Adipocyte (in vitro differentiated cells): ENCODE data around the gene ATP13A3.

Experiments
- DNase-seq: peaks from one replicate; pipeline ENCODE4 v3.0.0-alpha.2; 2015; ENCODE audit warnings: low read depth
- H3K27me3 ChIP-seq: replicated peaks from 2 replicates; pipeline ENCODE4 v1.7.0; 2013; ENCODE audit warnings: mild to moderate bottlenecking, low read length, moderate library complexity; ENCODE audit not compliant: control insufficient read depth, insufficient read depth
- H3K36me3 ChIP-seq: 2 replicates; pipeline ENCODE4 v1.7.0; 2013; ENCODE audit warnings: low read length, mild to moderate bottlenecking, moderate library complexity; ENCODE audit not compliant: control insufficient read depth, insufficient read depth, severe bottlenecking
- H3K4me1 ChIP-seq: 2 replicates; pipeline ENCODE4 v1.7.0; 2013; ENCODE audit warnings: mild to moderate bottlenecking, low read length, moderate library complexity; ENCODE audit not compliant: control insufficient read depth, insufficient read depth
- H3K4me3 ChIP-seq: 2 replicates; pipeline ENCODE4 v1.7.0; 2013; ENCODE audit warnings: mild to moderate bottlenecking, low read length, moderate library complexity
- H3K9ac ChIP-seq: 2 replicates; pipeline ENCODE4 v1.7.0; 2013; ENCODE audit warnings: mild to moderate bottlenecking, low read length, moderate library complexity
- H3K9me3 ChIP-seq: 2 replicates; pipeline ENCODE4 v1.7.0; 2013; ENCODE audit warnings: mild to moderate bottlenecking, low read length, moderate library complexity; ENCODE audit not compliant: control insufficient read depth

ATP13A3 gene

DNA sequence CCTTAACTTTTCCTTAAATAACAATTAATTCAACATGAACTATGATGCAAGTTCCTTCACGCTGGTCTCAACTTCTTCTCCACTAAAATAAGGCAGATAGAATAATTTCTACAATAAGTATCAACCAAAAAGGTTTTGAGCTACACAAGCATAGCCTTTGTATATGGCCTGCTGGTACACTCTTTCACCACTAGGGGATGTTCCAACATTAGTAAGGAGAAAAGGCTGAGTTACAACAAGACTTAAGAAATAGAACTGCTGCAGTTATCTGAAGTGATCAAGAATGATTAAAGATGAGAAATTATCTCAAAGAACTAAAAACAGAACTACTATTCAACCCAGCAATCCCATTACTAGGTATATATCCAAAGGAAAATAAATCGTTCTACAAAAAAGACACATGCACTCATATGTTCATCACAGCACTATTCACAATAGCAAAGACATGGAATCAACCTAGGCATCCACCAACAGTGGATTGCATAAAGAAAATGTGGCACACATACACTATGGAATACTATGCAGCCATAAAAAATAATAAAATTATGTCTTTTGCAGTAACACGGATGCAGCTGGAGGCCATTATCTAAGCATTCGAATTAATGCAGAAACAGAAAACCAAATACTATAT, 14.4 kb downstream of the ATP13A3 start:
- Histone ChIP-seq H3K9ac (no peak overlapping the region), H3K36me3 (peaks cover 3% of the 10 kb centered on the region), H3K9me3 (no peaks in the 10 kb centered on the region), H3K4me1 (peaks cover 54% of the 10 kb centered on the region), H3K27me3 (no peaks in the 10 kb centered on the region), H3K4me3 (no peak overlapping the region)
- DNase-seq = peak; percentile 91

DNA sequence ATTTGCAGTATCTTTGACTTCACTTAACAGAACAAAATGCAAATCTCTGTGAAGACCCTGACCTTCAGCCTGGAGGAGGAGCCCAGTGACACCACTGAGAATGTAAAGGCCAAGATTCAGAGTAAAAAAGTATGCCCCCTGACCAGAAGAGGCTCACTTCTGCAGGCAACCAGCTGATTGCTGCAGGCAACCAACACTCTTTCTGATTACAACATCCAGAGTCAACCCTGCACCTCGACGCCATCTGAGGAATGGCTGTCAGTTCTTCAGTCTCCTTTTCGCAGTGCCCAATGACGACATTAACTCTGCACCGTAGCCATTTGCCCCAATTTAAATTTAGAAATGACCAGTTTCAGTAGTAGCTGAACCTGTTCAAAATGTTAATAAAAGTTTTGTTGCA, 14.9 kb downstream of the ATP13A3 start:
- DNase-seq = no peak
- Histone ChIP-seq H3K36me3 (no peaks in the 10 kb centered on the region), H3K4me3 (no peak overlapping the region), H3K9ac (no peak overlapping the region), H3K9me3 (no peaks in the 10 kb centered on the region), H3K4me1 (peaks cover 50% of the 10 kb centered on the region), H3K27me3 (no peaks in the 10 kb centered on the region)

DNA sequence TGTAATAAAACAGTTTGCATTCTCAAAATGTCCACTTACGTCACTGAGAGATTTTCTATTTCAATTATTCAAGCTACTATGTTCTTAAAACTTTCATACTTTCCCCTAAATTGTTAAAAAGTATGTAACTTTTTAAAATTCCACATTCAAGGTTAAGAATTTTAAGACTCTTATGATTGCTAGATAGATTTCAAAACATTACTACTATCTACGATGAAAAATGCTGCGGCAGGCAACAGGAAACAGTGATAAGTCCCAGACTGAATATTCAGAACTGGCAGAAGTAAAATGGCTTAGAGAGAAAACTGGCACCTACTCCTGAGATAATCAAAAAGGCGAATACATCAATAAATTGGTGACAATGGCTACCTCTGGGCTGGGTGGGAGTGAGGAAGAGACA, 16.2 kb downstream of the ATP13A3 start:
- peaks cover 48% of the 10 kb centered on the region for H3K4me1 ChIP-seq
- H3K9me3 ChIP-seq = no peaks in the 10 kb centered on the region

DNA sequence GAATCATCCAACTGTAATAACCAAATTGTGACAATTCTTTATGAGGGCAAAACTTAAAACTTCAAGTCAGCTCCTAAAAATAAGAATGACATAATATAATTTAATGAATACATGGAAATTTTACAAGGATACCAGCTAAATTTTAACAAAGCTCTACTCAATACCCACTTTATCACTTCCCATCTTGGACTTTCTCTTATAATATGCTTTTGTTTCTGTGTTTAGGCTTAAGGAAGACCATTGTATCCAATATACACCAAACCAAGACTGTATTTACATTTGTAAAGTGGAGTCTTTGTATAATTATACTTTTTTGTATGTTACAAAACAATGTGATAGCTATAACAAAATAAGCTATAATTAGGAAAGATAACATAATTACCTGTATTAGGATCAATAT, 16.8 kb downstream of the ATP13A3 start:
- H3K4me1 ChIP-seq = peaks cover 41% of the 10 kb centered on the region
- no peak for DNase-seq
- no peaks in the 10 kb centered on the region for H3K36me3 ChIP-seq
- no peaks in the 10 kb centered on the region for H3K9me3 ChIP-seq
- peak overlapping the region; percentile 2 for H3K9ac ChIP-seq
- H3K4me3 ChIP-seq = no peak overlapping the region
- no peaks in the 10 kb centered on the region for H3K27me3 ChIP-seq

More for the DNA sequence above, 16.2 kb downstream of the ATP13A3 start:
- Histone ChIP-seq H3K9ac (peak overlapping the region; percentile 39), H3K36me3 (no peaks in the 10 kb centered on the region), H3K27me3 (no peaks in the 10 kb centered on the region), H3K4me3 (no peak overlapping the region)
- DNase-seq = no peak

DNA sequence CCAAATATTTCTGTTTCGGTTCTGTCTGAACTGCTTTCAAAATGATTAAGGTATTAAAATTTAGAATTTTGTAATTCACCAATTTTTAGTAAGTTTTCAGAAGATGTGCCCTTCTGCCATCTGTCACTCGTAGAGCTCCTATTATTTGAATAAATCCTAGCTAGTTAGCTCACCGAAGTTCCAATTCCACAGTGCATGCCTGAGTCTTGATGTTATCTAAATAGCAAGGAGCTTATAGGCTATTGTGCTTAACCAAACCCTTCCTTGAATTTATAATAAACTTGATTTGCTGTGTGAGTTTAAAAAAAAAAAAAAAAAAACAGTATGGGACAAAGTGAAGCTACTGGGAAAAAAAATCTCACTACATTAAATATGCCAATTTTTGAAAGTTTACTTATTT, 18.7 kb downstream of the ATP13A3 start:
- Histone ChIP-seq H3K9me3 (no peaks in the 10 kb centered on the region), H3K4me3 (no peak overlapping the region), H3K9ac (peak overlapping the region; percentile 24), H3K27me3 (no peaks in the 10 kb centered on the region), H3K4me1 (peaks cover 33% of the 10 kb centered on the region), H3K36me3 (no peaks in the 10 kb centered on the region)
- DNase-seq = peak; percentile 59

DNA sequence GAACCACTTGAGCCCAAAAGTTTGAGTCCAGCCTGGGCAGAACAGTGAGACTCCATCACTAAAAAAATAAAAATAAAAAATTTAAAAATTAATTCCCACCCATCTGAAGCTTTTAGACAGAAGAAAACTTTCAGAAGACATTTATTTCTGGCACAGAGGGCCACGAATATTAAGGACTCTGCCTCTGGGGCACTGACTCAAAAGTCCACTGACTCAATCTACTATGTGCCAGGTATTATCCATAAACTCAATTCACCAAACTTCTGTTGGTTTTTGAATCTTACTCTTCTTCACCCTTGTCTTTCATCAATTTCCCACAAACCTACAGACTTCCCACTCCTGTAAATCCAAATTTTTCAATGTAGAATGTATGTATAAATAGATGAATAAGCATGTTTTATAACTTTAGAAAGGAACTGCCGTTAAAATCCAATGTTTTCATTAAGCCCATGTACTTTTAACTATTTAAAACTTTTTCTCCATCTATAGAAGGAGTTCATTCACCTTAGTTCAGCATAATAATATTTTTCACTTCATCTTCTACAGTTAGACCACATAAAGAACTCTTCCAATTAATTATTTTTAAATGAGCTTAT, 19.9 kb downstream of the ATP13A3 start:
- H3K27me3 ChIP-seq = no peaks in the 10 kb centered on the region
- no peaks in the 10 kb centered on the region for H3K9me3 ChIP-seq
- no peak for DNase-seq
- H3K4me1 ChIP-seq = peaks cover 30% of the 10 kb centered on the region
- H3K4me3 ChIP-seq = no peak overlapping the region
- no peaks in the 10 kb centered on the region for H3K36me3 ChIP-seq
- no peak overlapping the region for H3K9ac ChIP-seq

DNA sequence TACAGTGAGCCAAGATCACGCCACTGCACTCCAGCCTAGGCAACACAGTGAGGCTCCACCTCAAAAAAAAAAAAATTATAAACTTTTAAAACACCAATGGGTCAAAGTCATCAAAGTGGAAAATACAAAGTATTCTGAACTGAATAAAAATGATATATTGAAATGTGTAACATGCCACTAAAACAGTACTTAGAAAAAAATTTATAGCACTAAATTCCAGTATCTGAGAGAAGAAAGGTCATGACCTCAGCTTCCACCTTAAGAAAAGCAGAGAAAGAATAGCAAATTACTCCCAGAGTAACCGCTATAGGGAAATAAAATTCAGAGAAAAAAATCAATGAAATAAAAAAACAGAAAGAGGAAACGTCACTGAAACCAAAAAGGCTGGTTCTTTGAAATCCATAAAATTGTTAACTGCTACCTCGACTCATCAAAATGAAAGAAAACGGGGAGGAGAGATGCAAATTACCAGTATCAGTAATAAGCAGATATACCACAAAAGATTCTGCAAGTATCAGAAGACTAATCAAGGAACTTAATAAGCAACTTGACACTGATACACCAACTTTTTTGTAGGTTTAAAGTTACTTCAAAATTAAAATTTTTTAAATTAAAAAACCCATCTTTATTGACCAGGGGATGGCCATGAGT, 20.8 kb downstream of the ATP13A3 start:
- no peaks in the 10 kb centered on the region for H3K27me3 ChIP-seq
- H3K4me3 ChIP-seq = no peak overlapping the region
- DNase-seq = no peak
- peaks cover 22% of the 10 kb centered on the region for H3K4me1 ChIP-seq
- no peak overlapping the region for H3K9ac ChIP-seq
- H3K9me3 ChIP-seq = no peaks in the 10 kb centered on the region
- H3K36me3 ChIP-seq = peaks cover 6% of the 10 kb centered on the region

DNA sequence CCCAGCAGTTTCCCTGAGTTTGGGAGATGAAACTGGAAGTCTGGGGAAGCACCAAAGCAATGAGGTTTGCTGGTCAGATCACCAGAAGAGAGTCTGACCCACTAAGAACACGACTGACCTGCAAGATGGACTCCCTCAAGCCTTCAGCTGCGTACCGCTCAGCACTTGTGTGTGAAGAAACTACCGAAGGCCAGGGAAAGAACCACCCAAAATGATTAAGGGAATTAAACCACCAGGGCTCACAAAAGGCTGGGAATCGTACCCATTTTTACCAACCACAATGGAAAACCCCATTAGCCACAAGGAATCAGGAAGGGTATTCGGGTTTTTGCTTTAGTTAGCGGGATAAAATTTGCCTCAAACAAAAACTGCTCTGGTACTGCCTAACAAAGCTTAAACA, 21.6 kb downstream of the ATP13A3 start:
- H3K36me3 ChIP-seq = peaks cover 14% of the 10 kb centered on the region

DNA sequence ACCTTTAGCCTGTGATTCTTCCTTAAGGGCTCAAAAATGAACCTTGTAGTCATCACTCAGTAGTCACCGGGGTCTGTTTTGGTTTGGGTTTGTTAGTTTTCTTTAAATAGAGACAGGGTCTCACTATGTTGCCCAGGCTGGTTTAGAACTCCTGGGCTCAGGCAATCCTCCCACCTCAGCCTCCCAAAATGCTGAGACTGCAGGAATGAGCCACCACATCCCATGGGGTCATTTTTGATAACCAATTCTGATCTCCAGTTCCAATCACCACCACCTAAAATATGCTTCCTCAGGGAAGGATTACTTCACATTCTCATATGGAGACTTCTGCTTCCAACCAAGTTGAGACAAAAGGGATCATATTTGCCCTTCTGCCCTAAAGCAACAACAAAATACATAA, 22.1 kb downstream of the ATP13A3 start:
- Histone ChIP-seq H3K9ac (no peak overlapping the region), H3K9me3 (no peaks in the 10 kb centered on the region), H3K4me3 (no peak overlapping the region), H3K27me3 (no peaks in the 10 kb centered on the region), H3K36me3 (peaks cover 20% of the 10 kb centered on the region), H3K4me1 (peaks cover 10% of the 10 kb centered on the region)
- no peak for DNase-seq

More for the DNA sequence above, 21.6 kb downstream of the ATP13A3 start:
- H3K9ac ChIP-seq = no peak overlapping the region
- H3K27me3 ChIP-seq = no peaks in the 10 kb centered on the region
- DNase-seq = no peak
- H3K9me3 ChIP-seq = no peaks in the 10 kb centered on the region
- peaks cover 14% of the 10 kb centered on the region for H3K4me1 ChIP-seq
- no peak overlapping the region for H3K4me3 ChIP-seq

DNA sequence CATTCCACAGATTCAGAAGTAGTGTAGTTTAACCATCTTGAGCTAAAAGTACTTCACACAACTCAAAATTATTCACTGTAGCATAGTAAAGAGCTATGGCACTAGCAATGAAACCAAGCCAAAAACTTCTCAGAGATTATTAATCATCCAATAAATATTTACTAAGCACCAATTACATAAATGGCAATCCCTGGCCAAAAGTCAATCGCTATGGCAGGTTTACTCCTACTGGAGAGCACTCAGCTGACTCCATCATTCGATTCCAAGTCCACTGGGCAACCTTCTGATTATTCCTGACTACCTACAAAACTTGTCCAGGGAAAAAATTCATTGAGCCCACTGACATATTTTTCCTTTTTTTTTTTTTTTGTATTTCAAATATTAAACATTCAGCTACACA, 23.9 kb downstream of the ATP13A3 start:
- no peaks in the 10 kb centered on the region for H3K9me3 ChIP-seq
- peaks cover 36% of the 10 kb centered on the region for H3K36me3 ChIP-seq
- peaks cover 8% of the 10 kb centered on the region for H3K4me1 ChIP-seq
- no peaks in the 10 kb centered on the region for H3K27me3 ChIP-seq
- no peak overlapping the region for H3K9ac ChIP-seq
- H3K4me3 ChIP-seq = no peak overlapping the region
- DNase-seq = no peak

DNA sequence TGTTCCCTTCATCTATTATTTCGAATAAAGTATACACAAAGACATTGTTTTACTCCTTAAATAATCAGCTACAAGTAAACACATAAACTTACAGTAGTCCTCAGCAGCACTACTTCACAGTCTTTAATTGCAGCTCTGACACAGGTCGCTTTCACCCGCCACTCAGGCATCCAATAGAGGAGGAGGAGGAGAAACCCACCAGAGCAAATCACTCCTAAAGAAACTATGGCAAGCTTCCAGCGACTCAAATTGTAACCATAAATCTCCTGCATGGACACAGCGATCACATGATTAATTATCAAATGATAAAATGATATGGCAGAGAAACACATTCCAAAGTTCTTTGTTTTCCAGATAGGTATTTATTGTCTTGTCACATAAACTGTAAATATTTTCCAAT, 26.2 kb downstream of the ATP13A3 start:
- H3K36me3 ChIP-seq = peaks cover 57% of the 10 kb centered on the region
- no peaks in the 10 kb centered on the region for H3K27me3 ChIP-seq
- no peaks in the 10 kb centered on the region for H3K9me3 ChIP-seq
- no peak for DNase-seq
- H3K4me3 ChIP-seq = no peak overlapping the region
- no peak overlapping the region for H3K9ac ChIP-seq
- H3K4me1 ChIP-seq = no peaks in the 10 kb centered on the region
